OCI-LY7 (cell line): ENCODE measurements around the gene GLIS1. TPM values are rescaled to one million over a fixed set of nuclear protein-coding genes. Genes with fewer than 3 reads are reported as not detected.

Experiments used
- BruUV-seq: library from RNA; stranded (reverse); fragments of 400-500 nt; replicated peaks from 2 replicates; lab custom pipeline; 2021; lab: Mats Ljungman, UMichigan
- CTCF ChIA-PET: fragments of 300-600 bp; sonication (Branson Sonifier 250); formaldehyde crosslinking; loops from one replicate; lab custom pipeline; 2022; ENCODE audit warnings: antibody characterized with exemption; ENCODE audit not compliant: unreplicated experiment; lab: Charles Lee
- POLR2A ChIA-PET: fragments of 300-600 bp; sonication (Branson Sonifier 250); formaldehyde crosslinking; loops from one replicate; lab custom pipeline; 2022; ENCODE audit warnings: antibody characterized with exemption; lab: Charles Lee
- DNase-seq: peaks from one replicate; pipeline ENCODE4 v3.0.0-alpha.2; 2015; ENCODE audit warnings: low spot score
- H2AFZ ChIP-seq: fragments of 200-600 bp; sonication (generic), shearing (Covaris generic); 2 replicates; pipeline ENCODE4 v1.6.1; 2014; ENCODE audit warnings: mild to moderate bottlenecking, antibody characterized with exemption, low read length, moderate library complexity
- H3K27ac ChIP-seq: fragments of 200-600 bp; sonication (generic); 2 replicates; pipeline ENCODE4 v1.5.1; 2014; ENCODE audit warnings: mixed run types, low read depth, mild to moderate bottlenecking, moderate library complexity, low read length, inconsistent platforms; ENCODE audit not compliant: poor library complexity, severe bottlenecking
- H3K36me3 ChIP-seq: fragments of 200-600 bp; sonication (generic); 2 replicates; pipeline ENCODE4 v1.6.1; 2014; ENCODE audit warnings: mild to moderate bottlenecking, antibody characterized with exemption, low read length, moderate library complexity, mixed read lengths; ENCODE audit not compliant: insufficient read depth
- H3K4me1 ChIP-seq: fragments of 200-600 bp; sonication (generic); 2 replicates; pipeline ENCODE4 v1.5.1; 2014; ENCODE audit warnings: mild to moderate bottlenecking, low read length; ENCODE audit not compliant: insufficient read depth, poor library complexity, severe bottlenecking
- H3K4me2 ChIP-seq: fragments of 200-600 bp; sonication (generic); 2 replicates; pipeline ENCODE4 v1.6.1; 2014; ENCODE audit warnings: mild to moderate bottlenecking, low read length
- H3K4me3 ChIP-seq: fragments of 200-600 bp; sonication (generic); 2 replicates; pipeline ENCODE4 v1.5.1; 2014; ENCODE audit warnings: mild to moderate bottlenecking, low read depth, low read length; ENCODE audit not compliant: poor library complexity, severe bottlenecking
- H3K79me2 ChIP-seq: fragments of 200-600 bp; sonication (generic); 2 replicates; pipeline ENCODE4 v1.6.1; 2016; ENCODE audit warnings: low read depth, mild to moderate bottlenecking, low read length, moderate library complexity, mixed read lengths; ENCODE audit not compliant: insufficient read depth
- H3K9me2 ChIP-seq: fragments of 200-600 bp; sonication (generic); 2 replicates; pipeline ENCODE4 v1.6.1; 2016; ENCODE audit warnings: mild to moderate bottlenecking, low read length, mixed read lengths; ENCODE audit not compliant: insufficient read depth
- H3K9me3 ChIP-seq: fragments of 200-600 bp; sonication (generic); 2 replicates; pipeline ENCODE4 v1.6.1; 2014; ENCODE audit warnings: mild to moderate bottlenecking, mixed run types, low read length, mixed read lengths
- H4K20me1 ChIP-seq: fragments of 200-600 bp; sonication (generic); 2 replicates; pipeline ENCODE4 v1.6.1; 2014; ENCODE audit warnings: mild to moderate bottlenecking, antibody characterized with exemption, low read length, moderate library complexity, mixed read lengths; ENCODE audit not compliant: insufficient read depth
- CTCF ChIP-seq: fragments of 200-600 bp; sonication (generic); conservative IDR thresholded peaks from 2 replicates; pipeline ENCODE4 v1.5.1; 2014; ENCODE audit warnings: mild to moderate bottlenecking, antibody characterized with exemption, low read length, moderate library complexity, mixed read lengths
- EZH2phosphoT487 ChIP-seq: fragments of 200-600 bp; sonication (generic); IDR thresholded peaks from 2 replicates; pipeline ENCODE4 v1.6.1; 2018; ENCODE audit warnings: low read depth, borderline replicate concordance, mild to moderate bottlenecking, mixed run types, antibody characterized with exemption, low read length, moderate library complexity, mixed read lengths
- intact Hi-C: fragments of 100-400 bp; cut with micrococcal nuclease; formaldehyde crosslinking; loops from one replicate; pipeline ENCODE4 v1.10.0; 2022; ENCODE audit not compliant: unreplicated experiment
- total RNA-seq, 2 experiments: library from RNA; depleted of rRNA in 1 of 2; stranded (reverse); fragments of >200 nt in 1 of 2; shearing (Covaris generic) in 1 of 2; gene quantifications; 2 replicates each; pipeline ENCODE4 v1.2.3, GENCODE V29; 2014 to 2022

The GLIS1 gene
- total RNA-seq, 2 experiments from 2014 or later, result not detected

GRCh38 chr1:53498555-53499131, 240.3 kb downstream of the GLIS1 start:
- no peaks in the 10 kb centered on the region for H3K9me2 ChIP-seq
- no peak overlapping the region for H3K27ac ChIP-seq
- no peaks in the 10 kb centered on the region for H3K36me3 ChIP-seq
- H3K4me1 ChIP-seq, result no peaks in the 10 kb centered on the region
- ChIA-PET CTCF (no interaction called here), POLR2A (no interaction called here)
- no peaks in the 10 kb centered on the region for H4K20me1 ChIP-seq
- no peak overlapping the region for H2AFZ ChIP-seq
- no peak for DNase-seq
- H3K4me3 ChIP-seq, result no peak overlapping the region
- TF ChIP-seq EZH2phosphoT487 (no peak), CTCF (no peak)
- intact Hi-C loops, result no loop called here
- no peaks in the 10 kb centered on the region for H3K79me2 ChIP-seq
- no peaks in the 10 kb centered on the region for H3K9me3 ChIP-seq
- H3K4me2 ChIP-seq, result no peak overlapping the region
- BruUV-seq, result no TSS peak

- Histone ChIP-seq H3K27ac (no peak overlapping the region), H3K9me3 (no peaks in the 10 kb centered on the region), H4K20me1 (no peaks in the 10 kb centered on the region), H3K4me3 (no peak overlapping the region), H3K36me3 (no peaks in the 10 kb centered on the region), H3K4me1 (no peaks in the 10 kb centered on the region), H3K9me2 (no peaks in the 10 kb centered on the region), H2AFZ (no peak overlapping the region), H3K4me2 (no peak overlapping the region), H3K79me2 (no peaks in the 10 kb centered on the region)
- no TSS peak for BruUV-seq
- POLR2A ChIA-PET, result no interaction called here
- intact Hi-C loops, result no loop called here
- TF ChIP-seq CTCF, result no peak
- TF ChIP-seq EZH2phosphoT487, result no peak
- DNase-seq, result no peak
- CTCF ChIA-PET, result no interaction called here
These were observed 243.2 kb downstream of the GLIS1 start for GRCh38 chr1:53495633-53496345.

- no peak overlapping the region for H2AFZ ChIP-seq
- CTCF ChIA-PET, result no interaction called here
- TF ChIP-seq EZH2phosphoT487, result no peak
- no peak for TF ChIP-seq CTCF
- no peaks in the 10 kb centered on the region for H3K4me1 ChIP-seq
- no peak for DNase-seq
- no peaks in the 10 kb centered on the region for H3K79me2 ChIP-seq
- no peak overlapping the region for H3K4me2 ChIP-seq
- no peaks in the 10 kb centered on the region for H4K20me1 ChIP-seq
- no TSS peak for BruUV-seq
- H3K27ac ChIP-seq, result no peak overlapping the region
- POLR2A ChIA-PET, result interaction anchor here (0.7 kb wide), 1 partner anchor 388 kb away, joined by 3 read pairs; no protein-coding TSS in a partner anchor
- H3K9me2 ChIP-seq, result no peaks in the 10 kb centered on the region
- H3K9me3 ChIP-seq, result no peaks in the 10 kb centered on the region
- H3K4me3 ChIP-seq, result no peak overlapping the region
- no peaks in the 10 kb centered on the region for H3K36me3 ChIP-seq
- intact Hi-C loops, result no loop called here
These were observed 248.6 kb downstream of the GLIS1 start for GRCh38 chr1:53490351-53490750.
